HG03025 (cell line): ENCODE data around the gene FKBP6.
"Not testable (repeated sequence)": the region's sequence is repeated elsewhere in the genome, so short reads cannot be mapped to it uniquely, and the experiment has no call there.

Source experiments
- ATAC-seq: cut with Tn5 transposase; IDR thresholded peaks from one replicate; pipeline ENCODE4 v1.9.1; 2021; ENCODE audit warnings: mild to moderate bottlenecking, moderate library complexity; ENCODE audit not compliant: unreplicated experiment, low FRiP score

FKBP6 gene, protein sequence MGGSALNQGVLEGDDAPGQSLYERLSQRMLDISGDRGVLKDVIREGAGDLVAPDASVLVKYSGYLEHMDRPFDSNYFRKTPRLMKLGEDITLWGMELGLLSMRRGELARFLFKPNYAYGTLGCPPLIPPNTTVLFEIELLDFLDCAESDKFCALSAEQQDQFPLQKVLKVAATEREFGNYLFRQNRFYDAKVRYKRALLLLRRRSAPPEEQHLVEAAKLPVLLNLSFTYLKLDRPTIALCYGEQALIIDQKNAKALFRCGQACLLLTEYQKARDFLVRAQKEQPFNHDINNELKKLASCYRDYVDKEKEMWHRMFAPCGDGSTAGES

GRCh38 chr7:73327922-73328321 is at the start of gene FKBP6, which contains the start of gene TRIM50:
Gene FKBP6, plus strand, starts transcription at chr7:73328161. Its CDS starts 268 bp downstream, at chr7:73328429.
Gene TRIM50, minus strand, starts transcription at chr7:73328082. Its CDS starts 3,295 bp downstream, at chr7:73324787.
- not testable (repeated sequence) for ATAC-seq

DNA sequence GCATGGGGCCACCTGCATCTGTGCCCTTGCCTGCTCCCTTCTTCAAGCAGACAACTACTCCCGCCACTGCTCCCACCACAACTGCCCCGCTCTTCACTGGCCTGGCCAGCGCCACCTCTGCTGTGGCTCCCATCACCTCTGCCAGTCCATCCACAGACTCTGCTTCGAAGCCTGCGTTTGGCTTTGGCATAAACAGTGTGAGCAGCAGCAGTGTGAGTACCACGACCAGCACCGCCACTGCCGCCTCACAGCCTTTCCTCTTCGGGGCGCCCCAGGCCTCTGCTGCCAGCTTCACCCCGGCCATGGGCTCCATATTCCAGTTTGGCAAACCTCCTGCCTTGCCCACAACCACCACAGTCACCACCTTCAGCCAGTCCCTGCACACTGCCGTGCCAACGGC is 30.7 kb upstream of the FKBP6 start:
- not testable (repeated sequence) for ATAC-seq

- not testable (repeated sequence) for ATAC-seq
These were observed 30.3 kb upstream of the FKBP6 start for GRCh38 chr7:73297706-73298105.

DNA sequence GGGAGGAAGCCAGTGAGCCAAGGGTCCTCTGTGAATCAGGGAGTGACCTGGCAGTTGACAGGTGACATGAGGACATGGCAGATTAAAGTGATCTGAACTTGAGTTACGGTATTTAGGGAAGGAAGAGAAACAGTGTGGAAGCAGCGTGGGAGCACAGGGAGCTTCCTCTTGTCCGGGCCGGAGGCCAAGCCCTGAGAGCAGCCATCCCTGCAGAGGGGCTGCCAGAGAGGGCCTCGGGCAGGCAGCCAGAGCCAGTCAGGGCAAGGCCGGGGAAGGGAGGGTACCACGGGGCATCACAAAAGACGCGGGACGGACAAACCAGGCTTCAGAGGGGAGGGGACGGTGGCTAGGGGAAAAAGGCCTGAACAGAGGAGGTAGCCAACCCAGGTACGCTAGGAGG is 28.1 kb upstream of the FKBP6 start:
- not testable (repeated sequence) for ATAC-seq

- ATAC-seq: not testable (repeated sequence)
These were observed 26.9 kb upstream of the FKBP6 start for GRCh38 chr7:73301108-73301507.

DNA sequence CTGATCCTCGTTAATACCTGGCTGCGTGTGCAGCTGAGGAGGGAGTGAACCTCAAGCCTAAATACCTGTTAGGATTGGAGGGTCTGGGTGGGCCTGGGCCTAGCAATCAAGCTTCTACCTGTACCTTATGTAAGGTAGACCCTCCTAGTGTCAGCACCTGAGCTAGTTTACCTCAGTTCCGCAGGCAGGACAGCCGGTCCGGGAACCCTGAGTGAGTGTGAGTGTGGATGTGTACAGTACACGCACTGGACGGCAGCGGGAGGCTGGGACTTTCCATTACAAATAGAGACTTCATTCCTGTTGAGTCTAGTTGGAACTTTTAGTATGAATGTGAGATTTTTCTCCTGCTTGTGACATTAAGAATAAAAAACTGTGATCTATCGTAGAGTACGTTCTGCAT is 25.1 kb upstream of the FKBP6 start:
- not testable (repeated sequence) for ATAC-seq

GRCh38 chr7:73303546-73303945 is 24.4 kb upstream of the FKBP6 start:
- ATAC-seq: no peak

- ATAC-seq: no peak
These were observed 23.9 kb upstream of the FKBP6 start for GRCh38 chr7:73304071-73304470.

DNA sequence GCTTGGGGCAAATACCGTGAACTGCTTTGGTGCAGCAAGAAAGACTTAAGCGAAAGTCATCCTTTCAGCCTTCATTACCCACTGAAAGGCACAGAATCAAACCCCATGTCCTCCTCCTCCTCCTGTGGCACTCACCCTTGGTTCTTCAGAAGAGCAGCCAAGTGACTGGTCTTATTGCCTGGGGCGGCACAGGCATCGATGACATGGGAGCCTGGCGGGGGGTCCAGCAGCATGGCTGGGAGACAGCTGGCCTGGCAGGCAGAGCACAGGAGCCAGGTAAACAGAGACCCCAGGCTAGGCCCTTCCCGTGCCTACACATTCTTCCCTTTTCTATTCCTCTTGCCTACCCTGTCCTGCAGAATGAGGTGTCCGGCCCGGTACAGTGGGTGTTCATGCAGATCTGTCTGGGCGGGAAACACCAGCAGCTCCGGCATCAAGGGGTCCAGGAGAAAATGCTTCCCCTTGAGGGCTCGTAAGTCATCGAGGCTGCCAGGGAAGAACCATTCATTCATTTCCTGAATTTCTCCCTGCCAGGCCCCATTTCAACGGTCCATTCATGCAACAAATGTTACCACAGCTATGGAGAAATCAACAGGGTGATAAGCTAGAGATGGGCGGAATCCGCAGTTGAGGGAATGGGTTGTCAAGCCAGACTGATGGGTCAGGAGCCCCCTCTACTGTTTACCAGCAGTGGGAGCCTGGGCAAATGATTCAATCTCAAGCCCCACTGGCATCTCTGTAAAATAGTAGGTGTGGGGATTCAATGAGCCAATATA is 23.2 kb upstream of the FKBP6 start:
- not testable (repeated sequence) for ATAC-seq

DNA sequence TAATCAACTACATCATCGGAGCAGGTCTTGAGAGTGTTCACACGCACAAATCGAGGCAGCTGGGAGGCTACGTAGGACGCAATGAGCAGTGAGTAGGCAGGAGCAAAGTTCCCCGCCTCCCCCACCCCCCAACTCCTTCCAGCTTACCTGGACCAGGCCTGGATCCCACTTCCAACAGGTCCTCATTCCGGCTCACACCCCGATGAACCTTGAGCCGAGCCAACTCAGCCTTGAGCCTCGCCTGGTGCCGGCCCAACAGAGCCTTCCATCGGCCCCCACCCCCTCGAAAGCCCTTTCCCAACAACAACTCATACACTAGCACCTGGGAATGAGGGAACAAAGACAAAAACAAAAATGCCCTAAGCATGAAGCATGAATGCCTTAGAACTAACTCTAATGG is 20.5 kb upstream of the FKBP6 start:
- no peak for ATAC-seq

DNA sequence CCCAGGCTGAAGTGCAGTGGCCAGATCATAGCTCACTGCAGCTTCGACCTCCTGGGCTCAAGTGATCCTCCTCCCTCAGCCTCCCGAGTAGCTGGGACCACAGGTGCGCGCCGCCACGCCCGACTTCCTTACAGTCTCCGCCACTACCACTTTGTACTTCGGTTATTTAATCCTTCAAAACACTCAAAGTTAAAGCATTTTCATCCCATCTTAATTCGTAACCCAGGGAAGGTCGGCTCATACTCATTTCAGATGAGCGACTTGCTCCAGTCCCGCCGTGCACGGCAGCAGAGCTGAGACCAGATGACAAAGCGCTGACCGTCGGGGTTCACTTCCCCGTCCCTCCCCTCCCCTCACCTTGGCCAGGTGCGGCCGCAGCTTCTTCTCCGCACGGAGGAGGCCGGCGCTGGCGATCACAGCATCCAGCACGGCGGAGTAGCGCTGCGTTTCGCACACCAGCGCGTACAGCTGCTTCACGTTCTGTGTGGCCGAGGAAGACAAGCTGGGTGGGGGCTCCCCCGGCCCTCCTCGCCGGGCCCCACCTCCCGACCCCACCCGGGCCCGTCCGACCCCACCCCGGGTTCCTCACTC is 19.8 kb upstream of the FKBP6 start:
- peak; percentile 36 for ATAC-seq

DNA sequence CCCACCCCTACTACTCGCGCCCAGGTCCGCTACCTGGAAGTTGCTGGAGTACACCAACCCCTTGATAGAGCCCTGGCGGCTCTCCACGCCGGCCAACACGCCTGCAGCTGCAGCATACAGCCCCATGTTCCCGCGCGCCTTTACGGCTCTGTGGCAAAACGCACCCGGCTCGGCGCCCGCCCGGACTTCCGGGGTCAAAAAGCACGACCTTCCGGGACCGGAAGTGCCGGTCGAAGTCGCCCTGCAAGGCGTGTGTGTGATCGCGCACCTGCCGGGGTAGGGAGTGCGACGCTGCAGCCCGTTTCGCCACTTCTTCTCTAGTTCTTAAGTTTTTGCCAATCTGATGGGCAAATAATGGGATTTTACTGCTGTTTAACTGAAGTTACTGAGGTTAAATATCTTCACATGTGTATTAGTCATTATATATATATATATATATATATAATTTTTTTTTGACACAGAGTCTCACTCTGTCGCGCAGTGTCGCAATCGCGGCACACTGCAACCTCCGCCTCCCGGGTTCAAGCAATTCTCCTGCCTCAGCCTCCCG is 19.2 kb upstream of the FKBP6 start, which contains the start of gene NSUN5:
Gene NSUN5 (minus strand): TSS at position 162 of the 550 bp plus-strand sequence. CDS start 36 bp downstream, at position 126.
- peak; percentile 75 for ATAC-seq

- ATAC-seq: not testable (repeated sequence)
These were observed 16.5 kb upstream of the FKBP6 start for GRCh38 chr7:73311421-73311820.

GRCh38 chr7:73312831-73313520 is 15.0 kb upstream of the FKBP6 start:
- ATAC-seq: no peak

DNA sequence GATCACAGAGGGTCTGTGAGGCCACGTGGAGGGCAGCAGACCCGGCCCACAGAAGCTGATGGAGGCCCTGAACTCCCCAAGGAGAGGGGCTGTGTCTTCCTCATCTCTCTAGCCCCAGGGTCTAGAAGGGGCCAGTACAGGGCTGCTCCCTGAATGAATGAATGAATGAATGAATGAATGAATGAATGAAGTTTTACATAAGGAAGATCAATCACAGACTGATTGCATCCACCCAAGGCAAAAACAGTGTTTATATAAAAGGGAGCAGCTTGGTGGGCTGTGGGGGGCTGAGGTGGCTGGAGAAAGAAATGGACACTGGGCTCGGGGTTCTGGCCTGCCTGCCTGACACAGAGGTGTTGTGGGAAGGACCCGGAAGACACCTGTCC is 14.4 kb upstream of the FKBP6 start:
- ATAC-seq: no peak

- ATAC-seq: no peak
These were observed 13.7 kb upstream of the FKBP6 start for GRCh38 chr7:73314271-73314670.

GRCh38 chr7:73316521-73316920 is 11.4 kb upstream of the FKBP6 start:
- ATAC-seq: no peak

GRCh38 chr7:73318656-73319204 is 9.2 kb upstream of the FKBP6 start:
- ATAC-seq: not testable (repeated sequence)

- not testable (repeated sequence) for ATAC-seq
These were observed 8.4 kb upstream of the FKBP6 start for GRCh38 chr7:73319541-73319940.

DNA sequence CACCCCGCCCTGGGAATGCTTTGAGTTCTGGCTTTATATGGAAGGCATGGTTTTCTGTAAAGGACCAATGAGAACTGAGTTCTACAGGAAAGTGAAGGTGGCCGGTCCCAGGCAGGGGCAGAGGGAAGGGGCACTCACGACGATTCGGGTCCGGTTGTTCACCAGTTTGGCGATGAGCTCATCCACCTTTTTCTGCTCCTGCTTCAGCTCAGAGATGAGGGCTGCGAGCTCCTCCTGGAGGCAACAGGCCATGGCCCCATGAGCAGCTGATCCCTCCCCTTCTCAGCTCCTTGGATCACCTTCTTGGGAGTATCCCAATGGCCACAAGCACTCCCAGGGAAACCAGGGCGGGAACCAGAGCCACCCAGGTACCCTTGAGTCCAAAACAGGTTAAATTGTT is 8.0 kb upstream of the FKBP6 start:
- not testable (repeated sequence) for ATAC-seq
